CD4-positive, alpha-beta T cell treated with Interleukin-12 subunit alpha and Interleukin-12 subunit beta, for 1 hour (primary cell): ENCODE data around the gene AXDND1.
A peak's percentile ranks its signal among the peaks of the same experiment; 100 is the strongest.

Experiments
- DNase-seq: peaks from one replicate; pipeline ENCODE4 v3.0.0-alpha.2; 2020

AXDND1 gene

GRCh38 chr1:179587336-179587735, 221.6 kb downstream of the AXDND1 start:
- no peak for DNase-seq

- DNase-seq, result no peak
Measured at GRCh38 chr1:179588425-179589024, 222.8 kb downstream of the AXDND1 start.

- no peak for DNase-seq
Measured at GRCh38 chr1:179589509-179589908, 223.7 kb downstream of the AXDND1 start.

- no peak for DNase-seq
Measured at GRCh38 chr1:179590671-179591070, 224.9 kb downstream of the AXDND1 start.

- DNase-seq, result no peak
Measured at GRCh38 chr1:179591253-179591591, 225.5 kb downstream of the AXDND1 start.

- DNase-seq, result no peak
Measured at GRCh38 chr1:179591592-179592580, 226.1 kb downstream of the AXDND1 start, which contains the start of gene TDRD5. TDRD5 (plus strand) TSS chr1:179591832; CDS start chr1:179592616, 784 bp downstream.

- DNase-seq, result no peak
Measured at GRCh38 chr1:179598631-179599030, 232.9 kb downstream of the AXDND1 start.

- peak; percentile 5 for DNase-seq
Measured at GRCh38 chr1:179599623-179600249, 234.0 kb downstream of the AXDND1 start.

GRCh38 chr1:179601093-179601492, 235.3 kb downstream of the AXDND1 start:
- DNase-seq, result no peak
